Peyer's patch (tissue), 4 donors: ENCODE results near the gene PTGER3. TPM values are rescaled to one million over a fixed set of nuclear protein-coding genes. Genes with fewer than 3 reads are reported as not detected.

Experiments
- DNase-seq, 3 donors: peaks; one replicate each; pipeline ENCODE4 v3.0.0-alpha.2; 2017 to 2019
- H3K27ac ChIP-seq, 4 donors: fragments of 200-600 bp; sonication (generic); one replicate each; pipeline ENCODE4 v1.5.1; 2016 to 2019
- H3K27me3 ChIP-seq, 2 donors: fragments of 200-600 bp; sonication (generic); one replicate each; pipeline ENCODE4 v1.5.1; 2019
- H3K36me3 ChIP-seq, 3 donors: fragments of 200-600 bp; sonication (generic); one replicate each; pipeline ENCODE4 v1.5.1; 2016 to 2019
- H3K4me1 ChIP-seq, 4 donors: fragments of 200-600 bp; sonication (generic); one replicate each; pipeline ENCODE4 v1.5.1; 2016 to 2019
- H3K4me3 ChIP-seq, 4 donors: fragments of 200-600 bp; sonication (generic); 1 replicate in 3 of 4; 2 replicates in 1 of 4; pipeline ENCODE4 v1.5.1; 2016 to 2019; ENCODE audit warnings: mild to moderate bottlenecking in 1 of 4
- H3K9me3 ChIP-seq, 4 donors: fragments of 200-600 bp; sonication (generic); one replicate each; pipeline ENCODE4 v1.5.1; 2016 to 2019; ENCODE audit warnings: mild to moderate bottlenecking in 1 of 4
- CTCF ChIP-seq, 6 experiments: fragments of 450-650 bp in 4 of 6; fragments of 200-600 bp in 2 of 6; sonication (generic) in 1 of 6; IDR thresholded peaks; one replicate each; pipeline ENCODE4 v1.5.1; 2017 to 2019; ENCODE audit warnings: antibody characterized with exemption in 6 of 6, mild to moderate bottlenecking in 3 of 6, moderate library complexity in 1 of 6
- POLR2A ChIP-seq, 2 donors: fragments of 450-650 bp; IDR thresholded peaks; one replicate each; pipeline ENCODE4 v1.5.1; 2017; ENCODE audit warnings: antibody characterized with exemption in 2 of 2, mild to moderate bottlenecking in 2 of 2, moderate library complexity in 2 of 2
- total RNA-seq, 4 donors: library from RNA; depleted of rRNA; stranded (reverse); fragments of >200 nt; gene quantifications; one replicate each; pipeline ENCODE4 v1.1.0, GENCODE V29; 2016

PTGER3 gene
- total RNA-seq: 1 to 10 TPM; 1.4 to 9.1 (median 2.5) TPM

GRCh38 chr1:71047635-71048607 lies at the start of gene PTGER3:
TSS of gene PTGER3 (minus strand) at chr1:71047816. CDS start at chr1:71047577, 239 bp downstream.
- peak within 1 kb of the TSS; percentile 26 to 61 (median 49) for H3K4me3 ChIP-seq
- H3K27me3 ChIP-seq: peaks cover 0 to 8% of the 10 kb centered on the region in 2 donors
- H3K36me3 ChIP-seq: no peaks in the 10 kb centered on the region
- no peak for TF ChIP-seq CTCF (IDR thresholded peaks at IDR 0.05)
- no peak for TF ChIP-seq POLR2A (IDR thresholded peaks at IDR 0.05)
- DNase-seq: peak; percentile 45 to 81 (median 79)
- peaks cover 0 to 16% (median 9%) of the 10 kb centered on the region in 4 donors for H3K4me1 ChIP-seq
- H3K9me3 ChIP-seq: no peaks in the 10 kb centered on the region
- H3K27ac ChIP-seq: peak within 1 kb of the TSS in 2 of 4 donors; percentile 11 to 21

GRCh38 chr1:71094913-71095312 lies 47.3 kb upstream of the PTGER3 start:
- no peak for DNase-seq
- TF ChIP-seq CTCF (IDR thresholded peaks at IDR 0.05) (no peak), POLR2A (IDR thresholded peaks at IDR 0.05) (no peak)
- H3K36me3 ChIP-seq: no peaks in the 10 kb centered on the region

GRCh38 chr1:71093938-71094337 lies 46.3 kb upstream of the PTGER3 start:
- TF ChIP-seq CTCF (IDR thresholded peaks at IDR 0.05) (peak in 4 of 6 experiments; percentile 7 to 47 (median 38)), POLR2A (IDR thresholded peaks at IDR 0.05) (no peak)
- H3K27me3 ChIP-seq: no peaks in the 10 kb centered on the region
- no peak for DNase-seq
- no peak overlapping the region for H3K27ac ChIP-seq
- H3K4me3 ChIP-seq: no peak overlapping the region
- no peaks in the 10 kb centered on the region for H3K9me3 ChIP-seq
- no peaks in the 10 kb centered on the region for H3K36me3 ChIP-seq
- no peaks in the 10 kb centered on the region for H3K4me1 ChIP-seq

More at GRCh38 chr1:71094913-71095312, 47.3 kb upstream of the PTGER3 start:
- Histone ChIP-seq H3K27ac (no peak overlapping the region), H3K9me3 (no peaks in the 10 kb centered on the region), H3K4me1 (no peaks in the 10 kb centered on the region), H3K27me3 (no peaks in the 10 kb centered on the region), H3K4me3 (no peak overlapping the region)

GRCh38 chr1:71089536-71090270 lies 42.1 kb upstream of the PTGER3 start:
- no peaks in the 10 kb centered on the region for H3K27me3 ChIP-seq
- no peaks in the 10 kb centered on the region for H3K9me3 ChIP-seq
- H3K4me3 ChIP-seq: no peak overlapping the region
- DNase-seq: no peak
- peak overlapping the region in 1 of 4 donors; percentile 55 for H3K27ac ChIP-seq
- TF ChIP-seq CTCF (IDR thresholded peaks at IDR 0.05) (no peak), POLR2A (IDR thresholded peaks at IDR 0.05) (no peak)
- H3K4me1 ChIP-seq: no peaks in the 10 kb centered on the region
- no peaks in the 10 kb centered on the region for H3K36me3 ChIP-seq

- no peaks in the 10 kb centered on the region for H3K4me1 ChIP-seq
- H3K27me3 ChIP-seq: no peaks in the 10 kb centered on the region
- no peak for DNase-seq
- no peaks in the 10 kb centered on the region for H3K9me3 ChIP-seq
- peak overlapping the region in 1 of 4 donors; percentile 13 for H3K27ac ChIP-seq
- no peaks in the 10 kb centered on the region for H3K36me3 ChIP-seq
- no peak for TF ChIP-seq POLR2A (IDR thresholded peaks at IDR 0.05)
- TF ChIP-seq CTCF (IDR thresholded peaks at IDR 0.05): no peak
- no peak overlapping the region for H3K4me3 ChIP-seq
These were observed 41.1 kb upstream of the PTGER3 start for GRCh38 chr1:71088645-71089287.
